ENCODE measurements around the gene HNRNPA1.
"Not testable (repeated sequence)": the region's sequence is repeated elsewhere in the genome, so short reads cannot be mapped to it uniquely, and the experiment has no call there.

HNRNPA1 gene

DNA sequence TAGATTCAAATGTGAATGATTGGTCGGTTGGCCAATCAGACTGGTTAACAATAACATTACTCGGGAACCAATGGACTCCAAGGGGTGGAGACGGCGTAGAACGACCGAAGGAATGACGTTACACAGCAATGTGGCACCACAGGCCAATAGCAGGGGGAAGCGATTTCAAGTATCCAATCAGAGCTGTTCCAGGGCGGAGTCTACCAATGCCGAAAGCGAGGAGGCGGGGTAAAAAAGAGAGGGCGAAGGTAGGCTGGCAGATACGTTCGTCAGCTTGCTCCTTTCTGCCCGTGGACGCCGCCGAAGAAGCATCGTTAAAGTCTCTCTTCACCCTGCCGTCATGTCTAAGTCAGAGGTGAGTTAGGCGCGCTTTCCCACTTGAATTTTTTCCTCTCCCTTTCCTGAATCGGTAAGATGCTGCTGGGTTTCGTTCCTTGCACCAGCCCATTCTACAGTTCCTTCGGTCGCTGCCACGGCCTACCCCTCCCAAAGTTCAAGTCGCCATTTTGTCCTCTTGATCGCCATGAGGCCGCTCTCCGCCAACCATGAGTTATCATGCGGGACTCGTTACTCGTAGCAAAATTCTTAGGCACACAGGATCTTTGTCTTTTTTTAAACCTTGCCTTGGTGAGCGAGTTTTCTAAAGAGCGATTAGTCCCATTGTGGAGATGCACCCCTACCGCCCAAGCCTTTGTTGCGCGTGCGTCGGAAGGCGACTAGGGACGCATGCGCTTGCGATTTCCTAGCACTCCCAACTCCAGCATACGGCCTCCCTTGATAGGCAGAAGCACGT, at the start of gene HNRNPA1:
HNRNPA1 (plus strand) TSS at position 259 of the 793 bp plus-strand sequence; CDS start at position 341, 82 bp downstream.
- TF ChIP-seq, protein P1, sequence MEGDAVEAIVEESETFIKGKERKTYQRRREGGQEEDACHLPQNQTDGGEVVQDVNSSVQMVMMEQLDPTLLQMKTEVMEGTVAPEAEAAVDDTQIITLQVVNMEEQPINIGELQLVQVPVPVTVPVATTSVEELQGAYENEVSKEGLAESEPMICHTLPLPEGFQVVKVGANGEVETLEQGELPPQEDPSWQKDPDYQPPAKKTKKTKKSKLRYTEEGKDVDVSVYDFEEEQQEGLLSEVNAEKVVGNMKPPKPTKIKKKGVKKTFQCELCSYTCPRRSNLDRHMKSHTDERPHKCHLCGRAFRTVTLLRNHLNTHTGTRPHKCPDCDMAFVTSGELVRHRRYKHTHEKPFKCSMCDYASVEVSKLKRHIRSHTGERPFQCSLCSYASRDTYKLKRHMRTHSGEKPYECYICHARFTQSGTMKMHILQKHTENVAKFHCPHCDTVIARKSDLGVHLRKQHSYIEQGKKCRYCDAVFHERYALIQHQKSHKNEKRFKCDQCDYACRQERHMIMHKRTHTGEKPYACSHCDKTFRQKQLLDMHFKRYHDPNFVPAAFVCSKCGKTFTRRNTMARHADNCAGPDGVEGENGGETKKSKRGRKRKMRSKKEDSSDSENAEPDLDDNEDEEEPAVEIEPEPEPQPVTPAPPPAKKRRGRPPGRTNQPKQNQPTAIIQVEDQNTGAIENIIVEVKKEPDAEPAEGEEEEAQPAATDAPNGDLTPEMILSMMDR (IDR thresholded peaks at IDR 0.05; ENCODE audit: insufficient read depth, low read length, poor library complexity, severe bottlenecking): no peak
- peak; percentile 91 for DNase-seq (ENCODE audit: extremely low read depth, insufficient read length)
- H3K4me3 ChIP-seq (replicated peaks; ENCODE audit: low read depth, low read length): peak within 1 kb of the TSS; percentile 100
- no peaks in the 10 kb centered on the region for H3K27me3 ChIP-seq (replicated peaks; ENCODE audit: control insufficient read depth, insufficient read depth, low read length)
- H3K36me3 ChIP-seq (ENCODE audit: control insufficient read depth, insufficient read depth, low read length): peaks cover 13% of the 10 kb centered on the region

DNA sequence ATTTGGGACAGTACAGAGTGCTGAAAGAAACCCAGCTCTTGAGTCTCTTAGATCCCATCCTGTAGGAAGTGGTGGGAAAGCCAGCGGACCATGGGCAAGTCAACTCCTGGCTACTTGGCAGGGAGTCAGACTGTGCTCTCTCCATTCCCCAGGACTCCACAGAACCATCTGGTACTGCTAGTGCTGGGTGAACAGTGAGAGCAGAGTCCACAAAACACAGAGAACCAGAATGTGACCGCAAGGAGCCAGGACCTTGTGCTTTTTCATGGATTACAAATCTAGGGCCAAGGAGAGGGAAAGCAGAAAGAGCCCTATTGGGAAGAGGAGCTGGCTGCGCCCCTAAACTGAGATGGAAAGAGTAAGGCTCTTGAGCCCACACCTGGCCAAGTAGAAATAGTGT, 49.3 kb upstream of the HNRNPA1 start:
- DNase-seq (ENCODE audit: extremely low read depth, insufficient read length); H3K36me3 ChIP-seq (ENCODE audit: control insufficient read depth, insufficient read depth, low read length); H3K27me3 ChIP-seq (replicated peaks; ENCODE audit: control insufficient read depth, insufficient read depth, low read length); H3K4me3 ChIP-seq (replicated peaks; ENCODE audit: low read depth, low read length): not testable (repeated sequence)

DNA sequence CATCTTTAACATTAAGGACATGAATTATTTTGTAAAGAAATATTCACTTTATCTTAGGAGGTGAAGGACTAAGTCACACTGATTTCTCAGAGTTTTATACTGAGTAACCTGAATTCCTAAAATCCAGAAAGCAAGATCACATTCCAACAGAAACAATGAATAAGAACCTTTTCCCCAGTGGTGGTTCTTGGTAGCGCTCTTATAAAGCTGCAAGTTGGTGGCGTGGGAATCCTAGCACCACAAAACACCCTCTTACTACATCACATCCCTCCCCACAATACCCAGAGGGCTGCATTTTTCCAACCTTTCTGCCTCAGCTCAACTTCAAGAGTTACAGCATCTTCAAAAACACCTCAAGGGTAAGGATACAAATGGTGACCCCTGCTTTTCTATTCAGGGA, 47.7 kb upstream of the HNRNPA1 start:
- H3K4me3 ChIP-seq (replicated peaks; ENCODE audit: low read depth, low read length): no peak overlapping the region
- no peaks in the 10 kb centered on the region for H3K36me3 ChIP-seq (ENCODE audit: control insufficient read depth, insufficient read depth, low read length)
- TF ChIP-seq, protein P1 (IDR thresholded peaks at IDR 0.05; ENCODE audit: insufficient read depth, low read length, poor library complexity, severe bottlenecking): no peak
- H3K27me3 ChIP-seq (replicated peaks; ENCODE audit: control insufficient read depth, insufficient read depth, low read length): no peaks in the 10 kb centered on the region
- no peak for DNase-seq (ENCODE audit: extremely low read depth, insufficient read length)

DNA sequence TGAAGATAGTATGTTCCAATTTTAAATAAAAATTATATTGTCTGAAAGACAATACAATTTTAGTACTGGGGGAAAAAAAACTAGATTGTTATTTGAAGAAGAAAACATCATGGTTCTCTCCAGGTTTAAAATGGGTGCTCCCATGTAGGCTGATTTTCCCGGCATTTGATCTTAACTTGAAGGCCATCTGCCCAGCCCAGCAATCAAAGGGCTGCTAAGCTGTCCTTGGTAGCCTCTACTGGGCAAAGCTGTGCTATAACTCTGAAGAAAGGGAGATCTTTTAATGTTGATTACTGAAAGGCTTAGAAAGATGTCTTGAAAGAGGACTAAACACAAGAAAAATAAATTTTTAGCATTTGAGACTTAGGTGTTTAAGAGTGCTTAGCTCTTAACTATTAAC, 42.0 kb upstream of the HNRNPA1 start:
- TF ChIP-seq, protein P1 (IDR thresholded peaks at IDR 0.05; ENCODE audit: insufficient read depth, low read length, poor library complexity, severe bottlenecking): no peak
- peaks cover 1% of the 10 kb centered on the region for H3K36me3 ChIP-seq (ENCODE audit: control insufficient read depth, insufficient read depth, low read length)

DNA sequence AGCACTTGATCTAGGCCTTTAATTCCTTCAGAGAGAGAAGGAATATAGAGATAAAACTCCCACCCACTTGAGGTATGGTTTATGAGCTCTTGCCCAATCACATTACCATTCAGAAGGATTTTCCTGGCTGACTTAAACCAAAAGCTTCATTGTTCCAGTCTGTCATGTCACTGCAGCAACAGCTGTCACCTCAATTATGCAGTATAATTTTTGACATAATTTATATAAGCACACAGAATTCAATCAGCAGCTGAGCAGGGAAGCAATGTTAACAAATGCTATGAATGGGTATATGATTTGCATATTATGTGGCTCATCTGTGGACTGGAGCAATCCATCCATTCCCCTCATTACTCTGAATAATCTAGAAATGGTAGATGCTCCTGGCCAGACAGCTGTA, 40.9 kb upstream of the HNRNPA1 start:
- H3K27me3 ChIP-seq (replicated peaks; ENCODE audit: control insufficient read depth, insufficient read depth, low read length): no peaks in the 10 kb centered on the region
- no peak overlapping the region for H3K4me3 ChIP-seq (replicated peaks; ENCODE audit: low read depth, low read length)
- peaks cover 1% of the 10 kb centered on the region for H3K36me3 ChIP-seq (ENCODE audit: control insufficient read depth, insufficient read depth, low read length)
- DNase-seq (ENCODE audit: extremely low read depth, insufficient read length): no peak
- TF ChIP-seq, protein P1 (IDR thresholded peaks at IDR 0.05; ENCODE audit: insufficient read depth, low read length, poor library complexity, severe bottlenecking): no peak

More for the DNA sequence above, 42.0 kb upstream of the HNRNPA1 start:
- H3K4me3 ChIP-seq (replicated peaks; ENCODE audit: low read depth, low read length): no peak overlapping the region
- no peak for DNase-seq (ENCODE audit: extremely low read depth, insufficient read length)
- no peaks in the 10 kb centered on the region for H3K27me3 ChIP-seq (replicated peaks; ENCODE audit: control insufficient read depth, insufficient read depth, low read length)

DNA sequence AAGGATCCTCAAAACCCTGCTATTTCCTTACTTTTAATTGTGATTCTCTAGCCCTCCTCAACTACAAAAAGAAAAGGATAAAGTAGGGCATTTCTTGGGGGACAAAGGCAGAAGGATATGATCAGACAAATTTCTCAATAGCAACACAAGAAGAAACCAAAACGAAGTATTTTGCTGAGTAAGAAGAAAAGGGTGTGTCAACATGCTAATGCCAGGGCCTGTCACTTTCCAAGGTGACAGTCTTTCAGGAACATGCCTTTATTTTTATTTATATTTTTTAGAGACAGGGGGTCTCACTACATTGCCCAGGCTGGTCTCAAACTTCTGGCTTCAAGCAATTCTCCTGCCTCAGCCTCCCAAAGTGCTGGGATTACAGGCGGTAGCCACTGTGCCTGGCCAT, 40.4 kb upstream of the HNRNPA1 start:
- H3K4me3 ChIP-seq (replicated peaks; ENCODE audit: low read depth, low read length): no peak overlapping the region
- no peak for DNase-seq (ENCODE audit: extremely low read depth, insufficient read length)
- TF ChIP-seq, protein P1 (IDR thresholded peaks at IDR 0.05; ENCODE audit: insufficient read depth, low read length, poor library complexity, severe bottlenecking): no peak
- peaks cover 1% of the 10 kb centered on the region for H3K36me3 ChIP-seq (ENCODE audit: control insufficient read depth, insufficient read depth, low read length)
- no peaks in the 10 kb centered on the region for H3K27me3 ChIP-seq (replicated peaks; ENCODE audit: control insufficient read depth, insufficient read depth, low read length)
